NCI-H524 (cell line): ENCODE results near the gene PTPRU.
"Not testable (repeated sequence)": the region's sequence is repeated elsewhere in the genome, so short reads cannot be mapped to it uniquely, and the experiment has no call there.

Experiments
- DNase-seq, 2 experiments: peaks; one replicate each; lab custom pipeline; 2025; lab: John Stamatoyannopoulos, UW

Gene PTPRU

DNA sequence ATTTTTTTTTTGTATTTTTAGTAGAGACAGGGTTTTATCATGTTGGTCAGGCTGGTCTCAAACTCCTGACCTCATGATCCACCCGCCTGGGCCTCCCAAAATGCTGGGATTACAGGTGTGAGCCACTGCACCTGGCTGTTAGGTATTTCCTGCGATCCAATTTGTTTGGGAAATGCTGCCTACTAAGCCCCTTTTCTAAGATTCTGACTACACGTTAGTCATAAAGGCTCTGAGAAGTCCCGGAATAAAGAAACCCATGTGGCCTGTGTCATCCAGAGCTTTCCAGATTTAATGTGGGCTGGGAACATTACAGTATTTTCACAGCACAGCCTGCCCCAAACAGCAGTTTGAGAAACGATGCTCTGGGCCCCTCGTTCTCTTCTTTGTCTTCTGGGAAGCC, 14.1 kb upstream of the PTPRU start:
- DNase-seq = not testable (repeated sequence)

DNA sequence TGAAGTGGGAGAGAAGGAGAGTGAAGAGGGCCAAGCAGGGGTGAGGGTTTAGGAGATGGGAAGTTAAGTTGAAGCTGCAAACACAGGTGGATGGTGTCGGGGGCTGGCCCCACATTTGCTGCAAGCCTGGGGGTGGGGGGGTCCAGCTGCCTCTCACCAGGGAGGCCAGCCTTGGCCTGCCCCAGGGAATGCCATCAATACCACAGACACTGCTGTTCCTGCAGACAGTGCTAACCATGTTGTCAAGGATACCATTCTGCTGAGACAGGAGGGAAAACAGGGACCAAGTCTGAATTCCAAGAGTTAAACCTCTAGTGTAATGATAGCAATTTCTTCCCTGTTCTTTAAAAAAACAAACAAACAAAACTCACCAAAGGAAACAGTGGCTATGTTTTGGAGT, 13.6 kb upstream of the PTPRU start:
- DNase-seq = no peak

DNA sequence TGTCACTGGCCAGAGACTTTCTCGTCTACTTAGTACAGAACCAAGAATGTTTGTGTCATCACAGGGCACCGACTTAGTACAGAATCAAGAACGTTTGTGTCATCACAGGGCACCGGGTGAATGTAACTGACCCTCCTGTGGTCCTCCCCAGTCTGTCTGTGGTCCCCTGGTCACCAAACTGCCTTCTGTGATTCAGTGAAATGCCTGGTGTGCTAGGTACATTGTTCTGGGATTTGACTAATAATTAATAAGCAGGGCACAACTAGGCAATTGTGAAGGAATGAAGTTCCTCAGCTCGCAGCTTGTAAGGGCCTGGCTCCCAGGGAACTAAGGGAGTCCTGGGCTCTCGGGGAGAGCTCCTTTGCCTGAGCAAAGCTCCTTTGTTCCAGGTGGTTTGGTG, 12.8 kb upstream of the PTPRU start:
- no peak for DNase-seq

DNA sequence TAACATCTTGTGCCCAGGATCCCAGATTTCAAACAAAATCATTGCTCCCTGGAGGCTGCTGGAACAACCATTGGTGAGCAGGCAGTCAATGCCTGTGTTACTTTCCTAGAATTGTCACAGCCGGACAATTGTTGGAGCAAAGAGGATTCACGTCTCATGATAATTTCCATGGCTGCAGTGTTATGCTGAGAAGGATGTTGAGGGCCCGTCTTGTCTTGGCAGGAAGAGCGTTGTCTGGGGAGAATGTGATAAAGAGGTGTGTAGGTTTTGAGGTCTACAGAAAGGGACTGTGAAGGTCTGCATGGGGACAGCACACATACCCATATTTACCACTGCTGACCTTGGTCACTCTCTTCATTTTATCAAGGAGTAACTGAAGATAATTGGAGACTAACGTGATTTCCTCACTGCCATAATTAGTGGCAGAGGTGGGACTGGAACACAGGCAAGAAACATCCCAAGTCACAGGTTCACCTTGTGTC, 11.9 kb upstream of the PTPRU start:
- DNase-seq = no peak

DNA sequence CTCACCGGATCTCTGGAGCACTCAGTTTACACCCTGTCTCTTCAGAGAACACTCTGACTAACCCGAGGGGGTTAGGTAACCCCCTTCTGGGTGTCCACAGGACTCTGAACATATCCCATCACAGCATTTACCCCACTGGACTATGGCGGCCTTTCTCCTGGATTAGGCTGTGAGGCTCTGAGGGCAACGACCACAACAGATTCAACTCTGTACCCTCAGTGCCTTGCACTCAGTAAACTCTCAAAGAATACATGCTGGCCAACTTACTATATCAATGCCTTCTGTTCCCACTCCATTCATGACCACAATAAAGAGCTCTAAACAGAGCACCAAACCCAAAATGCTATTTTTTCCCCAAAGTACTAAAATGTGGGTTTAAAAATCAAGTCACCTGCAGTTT, 11.0 kb upstream of the PTPRU start:
- no peak for DNase-seq

DNA sequence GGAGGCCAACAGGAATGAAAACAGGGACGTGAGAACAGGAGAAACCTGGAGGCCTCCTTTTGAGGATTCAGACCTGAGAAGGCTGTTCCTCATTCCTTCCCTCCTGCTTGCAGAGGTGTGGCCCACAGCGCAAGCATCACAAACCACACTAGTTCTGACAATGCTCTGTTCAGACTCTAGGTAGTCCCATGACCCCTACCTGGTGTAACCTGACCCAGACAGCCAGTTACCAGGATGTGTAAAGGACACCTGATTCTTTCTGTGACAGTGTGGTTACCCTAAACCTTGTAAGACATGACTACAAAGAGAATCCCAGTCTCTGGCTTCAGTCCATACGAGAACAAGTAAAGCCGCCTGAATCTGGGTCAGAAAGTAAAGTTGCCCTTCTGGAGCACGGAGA, 8.8 kb upstream of the PTPRU start:
- no peak for DNase-seq

DNA sequence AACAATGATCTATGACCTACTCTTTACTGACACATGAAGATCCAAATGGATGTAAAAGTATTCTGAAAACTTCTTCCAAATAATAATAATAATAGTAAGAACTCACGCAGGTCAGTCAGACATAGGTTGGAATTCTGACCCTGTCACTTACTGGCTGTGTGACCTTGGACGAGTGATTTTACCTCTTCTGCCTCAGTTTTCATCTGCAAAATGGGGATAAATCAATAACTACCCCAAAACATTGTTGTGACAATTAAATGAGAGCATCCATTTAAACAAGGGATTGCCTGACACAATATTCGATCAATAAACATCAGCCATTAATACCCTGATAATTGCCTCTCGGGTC, 6.1 kb upstream of the PTPRU start:
- no peak for DNase-seq

DNA sequence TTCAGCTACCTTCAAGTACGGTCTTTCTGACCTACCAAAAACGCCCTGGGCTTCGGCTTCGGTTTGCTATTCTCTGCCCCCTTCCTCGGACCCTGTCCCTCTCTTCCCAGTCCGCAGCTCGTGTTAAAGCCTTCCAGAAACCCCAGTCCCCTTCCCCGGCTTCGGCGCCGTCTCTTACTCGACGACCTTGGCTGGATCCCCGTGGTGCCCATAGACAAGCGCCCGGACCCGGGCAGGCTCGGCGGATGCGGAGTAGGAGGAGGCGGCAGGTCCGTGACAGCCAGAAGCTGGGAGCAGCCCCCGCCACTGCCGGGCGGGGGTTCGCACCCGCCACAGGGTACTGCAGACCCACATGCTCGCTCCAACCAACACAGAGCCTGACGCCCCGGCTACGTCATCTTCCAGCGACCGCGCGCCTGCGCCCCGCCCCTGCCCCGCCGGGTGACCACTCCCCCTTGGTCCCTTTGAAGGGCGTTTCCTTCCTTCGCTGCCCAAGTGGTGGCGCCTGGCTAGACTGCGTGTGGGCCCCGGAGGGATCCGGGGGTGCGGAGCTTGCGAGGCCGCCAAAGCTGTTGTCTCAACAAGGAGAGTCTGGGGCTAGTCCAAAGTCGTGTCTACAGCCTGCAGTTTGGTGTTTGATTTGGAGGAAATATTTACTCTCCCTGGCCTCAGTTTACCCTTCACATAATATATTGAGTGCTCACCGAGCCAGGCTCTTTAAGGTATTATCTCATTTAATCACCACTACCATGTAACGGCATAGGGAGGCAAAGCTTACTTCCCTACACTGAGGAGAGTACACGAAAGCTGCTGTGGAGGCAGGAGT, 5.6 kb upstream of the PTPRU start, which contains the start of gene MECR:
Gene MECR, minus strand, starts transcription at position 382 of the 826 bp plus-strand sequence. Its CDS starts 28 bp downstream, at position 354.
- DNase-seq = peak; percentile 82 to 91

DNA sequence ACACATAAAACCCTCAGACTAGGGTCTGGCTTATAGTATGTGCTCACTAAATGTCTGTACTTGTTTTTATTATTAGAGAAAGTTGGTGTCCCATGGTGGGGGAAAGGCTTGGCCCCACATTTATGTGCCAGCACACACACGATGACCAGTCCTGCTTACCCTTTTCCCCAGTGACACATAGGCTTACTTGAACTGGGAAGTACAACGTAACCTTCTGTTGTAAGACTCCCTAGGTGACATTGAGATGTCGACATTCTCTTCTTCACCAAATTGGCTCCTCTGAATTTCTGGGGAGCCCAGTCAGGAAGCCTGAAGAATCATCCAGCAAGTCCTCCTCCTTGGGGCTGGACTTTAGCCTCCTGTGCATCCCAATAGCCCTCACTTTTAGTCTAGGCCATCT, 3.9 kb upstream of the PTPRU start:
- no peak for DNase-seq

DNA sequence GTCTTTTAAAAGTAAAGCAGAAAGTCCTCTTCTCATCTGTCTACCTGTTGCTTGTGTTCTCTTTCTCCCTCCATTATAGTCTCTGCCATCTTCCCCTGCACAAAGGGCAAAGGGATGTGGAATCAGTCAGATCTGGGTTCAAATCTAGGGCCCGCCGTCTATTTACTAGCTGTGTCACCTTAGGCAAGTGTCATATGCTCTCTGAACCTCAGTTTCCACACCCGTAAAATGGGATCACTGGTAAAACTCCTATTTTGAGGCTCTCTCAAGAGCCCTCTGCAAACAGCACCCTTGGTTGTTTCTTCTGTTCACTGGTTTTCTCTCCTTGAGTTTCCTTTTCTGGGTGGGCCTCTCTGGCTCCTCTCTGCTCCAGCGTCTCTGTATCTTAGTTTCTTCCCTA, 2.6 kb upstream of the PTPRU start:
- no peak for DNase-seq

DNA sequence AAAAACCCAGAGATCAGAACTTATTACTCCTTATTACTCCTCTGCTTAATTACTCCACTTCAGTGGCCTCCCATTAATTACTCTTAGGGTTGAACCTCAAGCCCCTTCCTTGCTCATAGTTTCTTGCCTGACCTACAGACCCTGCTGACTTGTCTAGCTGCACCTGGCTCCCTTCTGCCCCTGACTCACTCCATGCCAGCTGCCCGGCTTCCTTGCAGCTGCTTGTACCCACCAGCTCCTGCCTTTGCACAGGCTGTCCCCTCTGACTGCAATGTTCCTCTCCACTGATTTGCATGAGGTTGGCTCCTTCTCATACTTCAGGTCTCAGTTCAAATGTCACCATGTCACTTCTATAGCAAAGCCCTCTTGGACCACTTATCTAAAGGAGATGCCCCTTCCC, 1.9 kb upstream of the PTPRU start:
- no peak for DNase-seq

DNA sequence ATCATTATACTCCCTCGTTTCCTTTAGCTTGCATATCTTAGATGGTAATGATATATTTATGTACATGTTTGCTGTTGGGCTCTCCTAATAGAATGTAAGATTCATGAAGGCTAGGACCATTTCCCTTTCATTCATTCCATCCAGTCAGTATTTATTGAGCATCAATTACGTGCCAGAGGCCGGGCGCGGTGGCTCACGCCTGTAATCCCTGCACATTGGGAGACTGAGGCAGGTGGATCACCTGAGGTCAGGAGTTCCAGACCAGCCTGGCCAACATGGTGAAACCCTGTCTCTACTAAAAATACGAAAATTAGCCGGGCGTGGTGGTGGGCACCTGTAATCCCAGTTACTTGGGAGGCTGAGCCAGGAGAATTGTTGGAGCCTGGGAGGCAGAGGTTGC, 1.4 kb upstream of the PTPRU start:
- not testable (repeated sequence) for DNase-seq

DNA sequence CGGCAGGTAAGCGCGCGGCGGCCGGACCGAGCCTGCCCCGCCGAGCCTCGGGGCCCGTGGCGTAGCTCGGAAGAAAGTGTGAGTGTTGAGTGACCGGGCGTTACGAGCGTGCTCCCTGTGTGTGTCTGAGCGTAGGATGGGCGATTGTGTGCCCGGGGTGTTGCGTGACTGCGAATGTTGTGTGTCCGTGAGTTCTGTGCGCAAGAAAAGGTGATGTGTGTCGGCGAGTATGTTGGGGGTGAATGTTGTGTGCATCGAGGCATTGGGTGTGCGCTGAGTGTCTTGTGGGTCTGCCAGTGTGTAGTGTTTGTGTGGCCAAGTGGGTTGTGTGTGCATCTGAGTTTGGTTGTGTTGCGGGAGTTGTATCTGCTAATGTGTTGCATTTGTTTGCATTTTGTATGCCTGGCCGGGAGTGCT, 398 bp downstream of the PTPRU start:
- DNase-seq = peak in 1 of 2 experiments; percentile 18

DNA sequence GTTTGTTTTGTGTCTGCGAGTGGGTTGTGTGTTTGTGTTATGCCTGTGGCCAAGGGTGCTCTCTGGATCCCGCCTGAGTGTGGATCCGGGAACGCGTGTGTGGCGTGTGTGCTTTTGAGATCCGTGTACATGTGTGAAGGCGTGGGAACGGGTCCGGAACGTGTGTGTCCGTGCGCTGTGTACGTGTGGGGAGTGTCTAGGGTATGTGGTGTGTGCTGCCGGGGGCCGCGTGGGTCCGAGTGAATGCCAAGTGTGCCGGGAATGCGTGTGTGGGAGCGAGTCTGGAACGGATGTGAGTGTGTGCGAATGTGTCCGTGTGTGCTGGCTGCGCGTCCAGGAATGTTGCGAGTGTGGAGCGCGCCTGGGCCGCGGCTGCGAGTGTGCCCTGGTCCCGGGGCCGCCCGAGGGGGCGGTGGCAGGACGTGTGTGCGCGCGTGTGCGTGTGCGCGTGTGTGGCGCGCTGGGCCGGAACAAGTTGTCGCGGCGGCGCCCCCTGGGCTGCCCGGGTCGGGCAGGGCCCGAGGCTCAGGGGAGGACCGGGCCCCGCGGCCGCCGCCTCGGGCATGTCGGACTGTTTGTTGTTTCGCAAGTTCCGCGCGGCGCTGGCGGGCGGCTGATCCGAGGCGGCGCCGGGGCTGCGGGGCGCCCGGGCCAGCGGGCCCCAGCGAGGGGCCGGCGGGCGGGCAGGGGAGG, 953 bp downstream of the PTPRU start:
- peak in 1 of 2 experiments; percentile 35 for DNase-seq

DNA sequence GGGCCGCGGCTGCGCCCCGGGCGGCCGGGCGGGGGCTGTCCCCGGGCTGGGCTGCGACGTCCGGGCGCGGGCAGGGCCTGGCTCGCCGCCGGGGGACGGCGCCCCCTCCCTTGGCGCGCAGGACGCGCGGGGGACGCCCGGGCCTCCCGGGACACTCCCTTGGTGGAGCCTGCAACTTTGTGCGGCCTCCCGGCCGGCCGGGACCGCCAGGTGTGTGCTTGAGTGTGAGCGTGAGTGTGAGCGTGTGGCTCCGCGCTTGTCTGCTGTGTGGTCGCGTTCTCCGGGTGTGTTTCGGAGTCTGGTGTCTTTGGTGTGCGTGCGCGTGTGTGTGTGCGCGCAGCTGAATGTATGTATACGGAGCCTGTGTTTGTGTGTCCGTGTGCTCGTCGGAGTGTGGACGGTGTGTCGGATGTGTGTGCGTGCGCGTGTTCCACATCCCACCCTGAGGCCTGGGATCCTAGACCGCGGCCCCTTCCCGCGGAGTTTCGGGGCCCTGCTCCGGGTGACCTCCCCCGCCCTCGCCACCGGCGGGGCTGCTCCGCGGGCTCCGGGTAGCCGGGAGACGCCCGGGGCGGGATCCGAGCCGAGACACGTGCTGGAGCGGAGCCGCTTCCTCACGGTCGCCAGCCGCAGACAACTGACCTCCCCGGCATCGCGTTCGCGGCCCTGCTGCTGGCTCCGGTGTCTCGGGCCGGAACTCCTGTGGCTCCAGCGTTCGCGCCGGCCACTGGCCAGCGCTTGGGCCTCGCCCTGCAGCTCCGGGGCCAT, 1.7 kb downstream of the PTPRU start:
- peak in 1 of 2 experiments; percentile 11 for DNase-seq

DNA sequence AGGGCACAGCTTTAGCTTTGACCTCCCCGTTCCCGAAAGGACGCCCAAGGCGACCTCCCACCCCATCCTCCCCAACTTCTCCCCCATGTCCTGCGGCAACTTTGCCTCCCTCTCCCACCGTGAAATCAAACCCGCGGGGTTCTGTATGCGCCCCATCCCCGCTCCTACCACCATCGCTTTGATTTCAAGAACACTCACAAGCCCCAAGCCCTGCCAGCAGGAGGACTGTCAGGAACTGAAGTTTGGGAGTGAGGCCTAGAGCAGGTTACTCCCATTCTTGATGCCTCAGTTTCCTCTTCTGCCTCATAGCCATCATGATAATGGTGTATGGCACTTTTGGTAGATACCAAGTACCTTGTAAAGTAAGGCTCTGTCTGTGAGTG, 2.3 kb downstream of the PTPRU start:
- DNase-seq = no peak

DNA sequence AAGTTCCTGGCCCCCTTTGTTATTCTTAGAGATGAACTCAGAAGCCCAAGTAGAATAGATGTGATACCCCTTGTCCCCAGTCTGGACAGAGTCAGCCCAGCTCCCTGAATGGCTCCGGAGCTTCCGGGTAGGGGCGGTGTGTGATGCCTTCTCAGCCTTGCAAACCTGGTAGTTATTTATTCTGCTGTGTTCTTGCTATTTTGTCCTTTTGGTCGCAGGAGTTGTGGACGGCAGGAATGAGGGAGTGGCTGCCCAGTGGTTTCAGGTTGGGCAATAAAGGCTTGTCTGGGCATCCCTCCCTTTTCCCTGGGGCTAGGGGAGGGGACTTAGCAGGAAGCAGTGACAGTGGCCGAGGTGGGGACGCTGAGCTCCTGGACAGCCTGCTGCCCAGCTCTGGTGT, 2.8 kb downstream of the PTPRU start:
- DNase-seq = no peak

DNA sequence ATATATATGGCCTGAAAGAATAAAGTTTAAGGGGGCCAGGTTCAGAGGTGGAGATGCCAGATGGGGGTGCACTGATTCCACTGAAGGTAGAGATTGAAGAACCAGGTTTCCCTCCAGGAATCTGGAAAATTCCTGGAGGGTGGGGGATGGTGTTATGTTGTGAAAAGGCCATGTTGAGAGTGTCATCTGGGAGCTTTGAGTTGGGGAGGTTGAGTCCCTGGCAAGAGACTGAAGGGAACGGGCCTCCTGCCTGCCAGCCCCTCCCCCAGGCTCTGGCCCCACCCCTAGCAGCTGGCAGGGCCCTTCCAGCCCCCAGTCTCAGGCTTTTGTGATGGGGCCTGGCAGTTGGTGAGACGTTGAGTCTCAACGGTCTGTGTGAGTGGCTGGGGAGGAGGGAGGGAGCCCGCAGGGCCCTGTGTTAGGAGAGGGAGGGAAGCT, 4.1 kb downstream of the PTPRU start:
- DNase-seq = peak; percentile 59 to 88

DNA sequence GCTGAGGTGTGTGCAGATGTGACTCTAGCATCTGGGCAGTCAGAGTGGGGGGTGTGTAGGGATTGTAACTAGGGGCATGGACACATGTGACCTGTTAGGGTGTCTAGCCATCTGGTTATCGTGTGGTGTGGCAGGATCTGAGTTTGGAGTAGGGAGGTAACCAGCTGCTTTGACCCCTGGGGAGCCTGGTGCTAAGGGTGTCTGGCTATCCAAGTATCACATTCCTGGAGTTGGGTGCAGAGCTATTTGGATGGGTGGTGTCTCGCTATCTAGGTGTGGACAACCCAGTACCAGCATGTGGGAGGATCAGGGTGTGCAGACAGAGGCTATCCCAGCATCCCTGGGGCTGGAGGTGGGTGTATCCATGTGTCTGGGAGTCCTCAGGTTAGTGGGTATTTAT, 4.7 kb downstream of the PTPRU start:
- DNase-seq = peak in 1 of 2 experiments; percentile 88

DNA sequence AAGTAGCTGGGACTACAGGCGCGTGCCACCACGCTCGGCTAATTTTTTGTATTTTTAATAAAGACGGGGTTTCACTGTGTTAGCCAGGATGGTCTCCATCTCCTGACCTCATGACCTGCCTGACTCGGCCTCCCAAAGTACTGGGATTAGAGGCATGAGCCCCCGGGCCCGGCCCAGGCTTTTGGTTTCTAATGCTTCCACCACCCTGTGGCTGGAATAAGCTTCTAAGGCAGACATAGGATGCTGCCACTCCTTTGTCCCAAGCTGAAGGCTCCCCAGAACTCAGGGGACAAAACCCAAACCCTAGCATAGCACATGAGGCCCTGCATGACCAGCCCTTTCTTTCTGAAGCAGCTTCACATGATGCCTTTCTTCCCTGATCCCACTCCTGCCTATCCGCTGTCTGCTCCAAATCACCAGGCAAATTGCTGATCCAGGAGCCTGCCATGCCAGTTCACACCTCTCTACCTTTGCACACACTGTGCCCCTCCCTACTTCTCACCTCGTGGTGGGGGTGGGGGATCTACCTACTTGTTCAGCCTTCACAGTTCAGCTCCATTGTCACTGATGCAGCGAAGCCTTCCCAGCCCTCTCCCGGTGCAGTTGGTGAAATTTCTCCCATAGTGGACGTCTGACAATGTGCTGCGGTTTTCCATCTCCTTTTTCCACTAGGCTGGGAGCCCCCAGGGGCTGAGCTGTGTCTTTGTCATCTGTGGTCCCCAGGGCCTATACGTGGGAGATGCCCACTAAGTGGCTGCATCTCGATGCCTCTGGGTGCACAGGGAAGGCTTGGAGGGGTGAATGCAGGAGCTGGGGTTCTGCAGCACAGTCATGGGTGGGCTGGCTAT, 6.9 kb downstream of the PTPRU start:
- DNase-seq = no peak

DNA sequence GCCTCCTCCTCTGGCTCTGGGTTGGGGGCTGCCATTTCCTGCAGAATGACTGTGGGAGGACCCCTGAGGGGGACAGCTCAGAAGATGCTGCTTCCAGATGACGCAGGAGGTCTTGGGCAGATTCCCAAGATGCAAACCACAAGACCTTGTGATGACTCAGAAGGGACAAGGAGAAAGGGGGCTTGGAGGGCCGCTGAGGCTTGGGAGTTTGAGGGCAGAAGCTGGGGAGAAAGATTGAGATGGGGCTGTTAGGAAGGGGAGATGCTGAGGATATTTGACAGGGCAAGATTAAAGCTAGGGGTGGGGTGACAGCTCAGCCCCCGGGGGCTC, 7.5 kb downstream of the PTPRU start:
- DNase-seq = no peak

DNA sequence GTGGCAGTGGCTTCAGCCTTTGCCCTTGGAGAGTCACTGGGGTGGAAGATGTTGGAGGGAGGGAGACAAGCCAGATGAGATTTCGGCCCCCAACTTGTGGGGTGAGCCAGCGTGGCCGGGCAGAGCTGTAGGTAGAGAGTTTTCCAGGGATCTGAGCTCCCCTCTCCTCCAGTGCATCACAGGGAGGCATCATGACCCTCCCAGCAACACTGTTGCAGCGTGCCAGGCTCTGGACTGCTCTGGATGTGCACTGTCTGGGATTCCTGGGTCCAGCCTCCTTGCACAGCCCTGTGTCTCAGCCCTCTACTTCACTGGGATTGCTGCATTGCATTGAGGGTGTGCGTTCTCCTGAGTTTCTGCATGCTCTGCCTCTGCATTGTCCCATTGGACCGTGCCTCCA, 8.9 kb downstream of the PTPRU start:
- no peak for DNase-seq
